K562 (cell line): ENCODE results near the gene TNPO3. TPM values are rescaled to one million over a fixed set of nuclear protein-coding genes. Genes with fewer than 3 reads are reported as not detected.

ENCODE experiments used
- ATF2 ChIP-seq: sonication (generic); formaldehyde crosslinking; IDR thresholded peaks from 2 replicates; pipeline ENCODE4 v1.8.1; 2022; ENCODE audit warnings: missing genetic modification reagents
- CREB3L1 ChIP-seq: fragments of 450-650 bp; IDR thresholded peaks from 2 replicates; pipeline ENCODE4 v1.6.1; 2014; ENCODE audit warnings: low read depth, mild to moderate bottlenecking, moderate library complexity, borderline replicate concordance
- ELK1 ChIP-seq: sonication (generic); formaldehyde crosslinking; IDR thresholded peaks from 2 replicates; pipeline ENCODE4 v1.8.1; 2022; ENCODE audit warnings: missing genetic modification reagents
- ETV6 ChIP-seq, 3 experiments: fragments of 150-350 bp in 1 of 3; sonication (generic) in 1 of 3; formaldehyde crosslinking in 1 of 3; IDR thresholded peaks; 2 replicates each; pipeline versions ENCODE4 v1.6.1 to v1.8.0; 2014 to 2022; ENCODE audit warnings: borderline replicate concordance in 2 of 3, low read depth in 2 of 3, antibody characterized with exemption in 1 of 3, low read length in 1 of 3, mild to moderate bottlenecking in 1 of 3, missing genetic modification reagents in 1 of 3
- FOXA1 ChIP-seq: fragments of 450-650 bp; IDR thresholded peaks from 2 replicates; pipeline ENCODE4 v1.6.1; 2016; ENCODE audit warnings: mild to moderate bottlenecking, borderline replicate concordance
- FOXK2 ChIP-seq, 2 experiments: fragments of 450-650 bp; IDR thresholded peaks in 1 of 2; conservative IDR thresholded peaks in 1 of 2; 2 replicates each; pipeline ENCODE4 v1.6.1; 2016; ENCODE audit warnings: low read depth in 2 of 2, mild to moderate bottlenecking in 1 of 2
- HNRNPK ChIP-seq: fragments of 200-400 bp; formaldehyde crosslinking; IDR thresholded peaks from one replicate; pipeline ENCODE4 v1.6.1; 2018; ENCODE audit warnings: mild to moderate bottlenecking, low read depth, low read length; ENCODE audit not compliant: poor library complexity, severe bottlenecking
- NCOA1 ChIP-seq: fragments of 450-650 bp; IDR thresholded peaks from 2 replicates; pipeline ENCODE4 v1.6.1; 2016; ENCODE audit warnings: low read depth
- NONO ChIP-seq, 2 experiments: fragments of 200-400 bp in 1 of 2; fragments of 450-650 bp in 1 of 2; formaldehyde crosslinking in 1 of 2; IDR thresholded peaks; 2 replicates each; pipeline ENCODE4 v1.6.1; 2017; ENCODE audit warnings: low read depth in 2 of 2, mild to moderate bottlenecking in 2 of 2, moderate library complexity in 2 of 2, low read length in 1 of 2
- PHF8 ChIP-seq: fragments of 200-600 bp; sonication (generic); IDR thresholded peaks from 2 replicates; pipeline ENCODE4 v1.6.1; 2012; ENCODE audit warnings: mixed run types, mild to moderate bottlenecking, inconsistent platforms, low read length, moderate library complexity, borderline replicate concordance
- RBBP5 ChIP-seq: fragments of 200-600 bp; sonication (generic); IDR thresholded peaks from 2 replicates; pipeline ENCODE4 v1.6.1; 2012; ENCODE audit warnings: borderline replicate concordance, mild to moderate bottlenecking, low read length, control low read depth, inconsistent platforms; ENCODE audit not compliant: insufficient read depth, poor library complexity, severe bottlenecking
- RBM17 ChIP-seq: fragments of 200-400 bp; formaldehyde crosslinking; IDR thresholded peaks from 2 replicates; pipeline ENCODE4 v1.6.1; 2017; ENCODE audit warnings: low read depth, mild to moderate bottlenecking, low read length, borderline replicate concordance
- RBM39 ChIP-seq: fragments of 200-400 bp; formaldehyde crosslinking; optimal IDR thresholded peaks from 2 replicates; pipeline ENCODE3; 2018; ENCODE audit warnings: low read depth, low read length
- SP2 ChIP-seq: IDR thresholded peaks from 2 replicates; pipeline ENCODE4 v1.6.1; 2011; ENCODE audit warnings: mild to moderate bottlenecking, low read depth, low read length, moderate library complexity; ENCODE audit not compliant: poor library complexity, severe bottlenecking; ENCODE audit errors: extremely low read depth
- SRSF1 ChIP-seq: fragments of 200-400 bp; formaldehyde crosslinking; IDR thresholded peaks from 2 replicates; pipeline ENCODE4 v1.6.1; 2017; ENCODE audit warnings: mild to moderate bottlenecking, low read depth, low read length, moderate library complexity
- SRSF3 ChIP-seq: fragments of 200-400 bp; formaldehyde crosslinking; IDR thresholded peaks from 2 replicates; pipeline ENCODE4 v1.6.1; 2016; ENCODE audit warnings: mild to moderate bottlenecking, low read length, moderate library complexity; ENCODE audit not compliant: insufficient read depth
- ZC3H11A ChIP-seq: IDR thresholded peaks from 2 replicates; pipeline ENCODE4 v1.6.1; 2012; ENCODE audit warnings: low read depth, low read length, improper control_type of control experiment
- ZNF347 ChIP-seq: fragments of 450-650 bp; formaldehyde crosslinking; IDR thresholded peaks from 2 replicates; pipeline ENCODE4 v1.4.0; 2020; ENCODE audit warnings: low read depth, mild to moderate bottlenecking, moderate library complexity
- polyA plus RNA-seq, 8 experiments: library from polyadenylated mRNA; depleted of rRNA in 4 of 8; stranded (reverse) in 5 of 8; unstranded in 3 of 8; fragments of >200 nt; fragmentation: Nextera tagmentation in 2 of 8; fragmentation: Illumina TruSeq in 1 of 8; extraction: Ambion mirVana in 2 of 8; extraction: Trizol in 1 of 8; gene quantifications; 2 replicates each; pipeline versions ENCODE4 v1.2.1 to v1.2.3, GENCODE V29; 2011 to 2014; ENCODE audit warnings: inconsistent platforms in 1 of 8, missing spikeins in 1 of 8
- total RNA-seq, 7 experiments: library from RNA; depleted of rRNA in 6 of 7; stranded (reverse); fragments of >200 nt in 6 of 7; fragmentation: Illumina TruSeq in 2 of 7; extraction: Trizol in 2 of 7; gene quantifications; 2 replicates each; pipeline versions ENCODE4 v1.2.1 to v1.2.3, GENCODE V29; 2011 to 2021; ENCODE audit warnings: low replicate concordance in 1 of 7

The TNPO3 gene
- total and polyA plus RNA-seq, 9 of the 15 experiments (the other 6 are each of a cell fraction or from before 2014, with no cell fraction given) = 35.8 to 125 (median 110) TPM

GRCh38 chr7:129066290-129067131 lies 11.6 kb upstream of the TNPO3 start (continued):
- no peak for TF ChIP-seq HNRNPK
- TF ChIP-seq RBBP5 = peak; percentile 69
- TF ChIP-seq PHF8 = peak; percentile 61; the same call in 1 of the 2 replicates
- no peak for TF ChIP-seq SRSF3
- peak in 1 of 2 experiments; percentile 18; a peak in 1 of 4 replicates for TF ChIP-seq FOXK2 (conservative IDR thresholded peaks at IDR 0.05 in 1 of 2, IDR thresholded peaks at IDR 0.05 in 1 of 2; ENCODE audit: low read depth in 2 of 2)
- TF ChIP-seq ELK1 (CRISPR knock-in tag) = no peak
- TF ChIP-seq ZC3H11A = 0 out of 2 replicates have a peak, but pooled peaks have one; percentile 33
- TF ChIP-seq NONO (IDR thresholded peaks at IDR 0.05; ENCODE audit: low read depth in 2 of 2, low read length in 1 of 2) = no peak
- TF ChIP-seq NCOA1 = 0 out of 2 replicates have a peak, but pooled peaks have one; percentile 11
- no peak for TF ChIP-seq ATF2 (CRISPR knock-in tag)
- TF ChIP-seq SP2 = no peak
- TF ChIP-seq CREB3L1 = 0 out of 2 replicates have a peak, but pooled peaks have one; percentile 18
- TF ChIP-seq RBM17 = no peak
- no peak for TF ChIP-seq ETV6 (IDR thresholded peaks at IDR 0.05; ENCODE audit: borderline replicate concordance in 1 of 2, low read depth in 2 of 2, low read length in 1 of 2)
- no peak for TF ChIP-seq ETV6 (CRISPR knock-in tag; IDR thresholded peaks at IDR 0.05; ENCODE audit: borderline replicate concordance)
- TF ChIP-seq ZNF347 (CRISPR knock-in tag) = no peak
- no peak for TF ChIP-seq RBM39
- no peak for TF ChIP-seq SRSF1
- no peak for TF ChIP-seq FOXA1
